Psoas muscle (tissue), 8 donors: ENCODE results near the gene KLF13. TPM values are rescaled to one million over a fixed set of nuclear protein-coding genes. Genes with fewer than 3 reads are reported as not detected.
A peak's percentile ranks its signal among the peaks of the same experiment; 100 is the strongest.

Source experiments
- ATAC-seq, 4 donors: fragments of 200-7000 bp; cut with Tn5 transposase; one replicate each; pipeline ENCODE4 v1.9.1; 2020; ENCODE audit warnings: moderate library complexity in 3 of 4, mild to moderate bottlenecking in 2 of 4
- DNase-seq, 2 donors: peaks; one replicate each; pipeline ENCODE4 v3.0.0-alpha.2; 2020
- H3K27ac ChIP-seq: fragments of 200-600 bp; one replicate; pipeline ENCODE4 v1.8.0; 2022
- H3K27me3 ChIP-seq, 3 donors: fragments of 200-600 bp in 1 of 3; one replicate each; pipeline versions ENCODE4 v1.6.1 to v1.8.0; 2013 to 2022; ENCODE audit warnings: low read length in 2 of 3, mild to moderate bottlenecking in 2 of 3, moderate library complexity in 1 of 3; ENCODE audit not compliant: insufficient read depth in 3 of 3
- H3K36me3 ChIP-seq, 2 donors: fragments of 200-600 bp in 1 of 2; one replicate each; pipeline versions ENCODE4 v1.6.1 to v1.8.0; 2013 to 2022; ENCODE audit warnings: low read depth in 1 of 2, mild to moderate bottlenecking in 1 of 2, moderate library complexity in 1 of 2; ENCODE audit not compliant: insufficient read depth in 1 of 2
- H3K4me1 ChIP-seq: fragments of 200-600 bp; one replicate; pipeline ENCODE4 v1.8.0; 2022
- H3K4me3 ChIP-seq: fragments of 200-600 bp; one replicate; pipeline ENCODE4 v1.8.0; 2022; ENCODE audit warnings: mild to moderate bottlenecking
- H3K9me3 ChIP-seq: fragments of 200-600 bp; one replicate; pipeline ENCODE4 v1.8.0; 2022
- WGBS, 3 donors: extraction: QIAGEN DNeasy Blood & Tissue Kit; methylation state at CpG; one replicate each; pipeline versions ENCODE4 v1.1.6 to v1.1.7; 2013; 5-methylcytosine and 5-hydroxymethylcytosine counted together
- intact Hi-C, 2 donors: fragments of 100-400 bp; cut with DNase I; formaldehyde crosslinking; loops; one replicate each; pipeline versions ENCODE4 v1.11.0 to v1.14.2; 2022
- polyA plus RNA-seq, 3 donors: library from polyadenylated mRNA; stranded (reverse); fragments of 200-250 nt; gene quantifications; one replicate each; pipeline ENCODE4 v1.2.3, GENCODE V29; 2013
- total RNA-seq, 4 donors: library from RNA; stranded (reverse); fragmentation: NEBNext Ultra II Directional in 2 of 4; extraction: Animal tissue kit (Norgen Biotek cat#: 25700) in 2 of 4; gene quantifications; one replicate each; pipeline versions ENCODE4 v1.2.1 to v1.2.4, GENCODE V29; 2021 to 2023
- TF ChIP-seq, protein P1 (sequence below): fragments of 200-600 bp; IDR thresholded peaks from one replicate; pipeline ENCODE4 v1.8.0; 2022; ENCODE audit warnings: antibody characterized with exemption
- donor health status: healthy with polysubstance abuse.
- donor health status: DM: no; HTN: no; CAD: no; lungs with moderate emphysema.
- donor health status: Bipolar disorder and iron deficiency.
- donor health status: healthy.
- donor health status: DM: yes; HTN: yes; CAD: no.
- donor health status: DM: no; HTN: no; CAD: no.
- donor health status: DM: no; HTN: no; CAD: no.
- donor health status: DM: yes; HTN: yes; CAD: no.

The KLF13 gene
- total and polyA plus RNA-seq, 7 donors: 11.9 to 45.6 (median 24.5) TPM

GRCh38 chr15:31342381-31342780, 15.7 kb downstream of the KLF13 start:
- H3K27me3 ChIP-seq: no peaks in the 10 kb centered on the region
- TF ChIP-seq, protein P1, sequence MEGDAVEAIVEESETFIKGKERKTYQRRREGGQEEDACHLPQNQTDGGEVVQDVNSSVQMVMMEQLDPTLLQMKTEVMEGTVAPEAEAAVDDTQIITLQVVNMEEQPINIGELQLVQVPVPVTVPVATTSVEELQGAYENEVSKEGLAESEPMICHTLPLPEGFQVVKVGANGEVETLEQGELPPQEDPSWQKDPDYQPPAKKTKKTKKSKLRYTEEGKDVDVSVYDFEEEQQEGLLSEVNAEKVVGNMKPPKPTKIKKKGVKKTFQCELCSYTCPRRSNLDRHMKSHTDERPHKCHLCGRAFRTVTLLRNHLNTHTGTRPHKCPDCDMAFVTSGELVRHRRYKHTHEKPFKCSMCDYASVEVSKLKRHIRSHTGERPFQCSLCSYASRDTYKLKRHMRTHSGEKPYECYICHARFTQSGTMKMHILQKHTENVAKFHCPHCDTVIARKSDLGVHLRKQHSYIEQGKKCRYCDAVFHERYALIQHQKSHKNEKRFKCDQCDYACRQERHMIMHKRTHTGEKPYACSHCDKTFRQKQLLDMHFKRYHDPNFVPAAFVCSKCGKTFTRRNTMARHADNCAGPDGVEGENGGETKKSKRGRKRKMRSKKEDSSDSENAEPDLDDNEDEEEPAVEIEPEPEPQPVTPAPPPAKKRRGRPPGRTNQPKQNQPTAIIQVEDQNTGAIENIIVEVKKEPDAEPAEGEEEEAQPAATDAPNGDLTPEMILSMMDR: no peak
- peaks cover 86% of the 10 kb centered on the region for H3K4me1 ChIP-seq
- 74 to 79% (median 78%) methylated on average over 11 of the region's 11 CpGs for WGBS, 3 donors
- DNase-seq (no peak), ATAC-seq (no peak)
- H3K36me3 ChIP-seq: no peaks in the 10 kb centered on the region
- H3K27ac ChIP-seq: peak overlapping the region; percentile 23
- H3K9me3 ChIP-seq: no peaks in the 10 kb centered on the region
- no peak overlapping the region for H3K4me3 ChIP-seq
- intact Hi-C loops: loop anchor here in 1 of 2 donors (10.0 kb wide), 1 partner anchor 378 kb away; no protein-coding TSS in a partner anchor

- Histone ChIP-seq H3K27me3 (no peaks in the 10 kb centered on the region), H3K9me3 (no peaks in the 10 kb centered on the region), H3K4me3 (peak overlapping the region; percentile 11), H3K36me3 (no peaks in the 10 kb centered on the region), H3K4me1 (peaks cover 85% of the 10 kb centered on the region), H3K27ac (peak overlapping the region; percentile 78)
- no peak for DNase-seq
- WGBS, 3 donors: 69 to 82% (median 71%) methylated on average over 22 of the region's 22 CpGs
- no peak for ATAC-seq
- intact Hi-C loops: loop anchor here in 1 of 2 donors (10.0 kb wide), 1 partner anchor 378 kb away; no protein-coding TSS in a partner anchor
- TF ChIP-seq, protein P1: no peak
Observed at GRCh38 chr15:31342781-31343626, 16.4 kb downstream of the KLF13 start.

GRCh38 chr15:31343831-31344230, 17.2 kb downstream of the KLF13 start:
- Histone ChIP-seq H3K27ac (peak overlapping the region; percentile 78), H3K4me3 (peak overlapping the region; percentile 11), H3K9me3 (no peaks in the 10 kb centered on the region), H3K36me3 (no peaks in the 10 kb centered on the region), H3K4me1 (peaks cover 85% of the 10 kb centered on the region), H3K27me3 (no peaks in the 10 kb centered on the region)
- intact Hi-C loops: loop anchor here in 1 of 2 donors (10.0 kb wide), 1 partner anchor 379 kb away; no protein-coding TSS in a partner anchor
- TF ChIP-seq, protein P1: no peak
- WGBS, 3 donors: 14 to 25% (median 19%) methylated on average over 5 of the region's 5 CpGs
- peak; percentile 8 to 30 (median 13) for ATAC-seq
- no peak for DNase-seq

- ATAC-seq (peak in 3 of 4 donors; percentile 51 to 61 (median 57)), DNase-seq (no peak)
- Histone ChIP-seq H3K36me3 (no peaks in the 10 kb centered on the region), H3K4me1 (peaks cover 85% of the 10 kb centered on the region), H3K27ac (peak overlapping the region; percentile 78), H3K9me3 (no peaks in the 10 kb centered on the region), H3K4me3 (peak overlapping the region; percentile 44), H3K27me3 (no peaks in the 10 kb centered on the region)
- 14 to 30% (median 23%) methylated on average over 4 of the region's 4 CpGs for WGBS, 3 donors
- intact Hi-C loops: loop anchor here in 1 of 2 donors (10.0 kb wide), 1 partner anchor 379 kb away; no protein-coding TSS in a partner anchor
- TF ChIP-seq, protein P1: no peak
Observed at GRCh38 chr15:31344266-31344665, 17.6 kb downstream of the KLF13 start.
